Hematopoietic multipotent progenitor cell treated with erythropoietin and hydrocortisone succinate and interleukin-3 and kit ligand, for 17 days (in vitro differentiated cells): ENCODE results near the gene SPHKAP.
"Not testable (repeated sequence)": the region's sequence is repeated elsewhere in the genome, so short reads cannot be mapped to it uniquely, and the experiment has no call there.

ENCODE experiments used
- DNase-seq: peaks from one replicate; pipeline ENCODE4 v3.0.0-alpha.2; 2015; ENCODE audit warnings: low spot score

Gene SPHKAP

DNA sequence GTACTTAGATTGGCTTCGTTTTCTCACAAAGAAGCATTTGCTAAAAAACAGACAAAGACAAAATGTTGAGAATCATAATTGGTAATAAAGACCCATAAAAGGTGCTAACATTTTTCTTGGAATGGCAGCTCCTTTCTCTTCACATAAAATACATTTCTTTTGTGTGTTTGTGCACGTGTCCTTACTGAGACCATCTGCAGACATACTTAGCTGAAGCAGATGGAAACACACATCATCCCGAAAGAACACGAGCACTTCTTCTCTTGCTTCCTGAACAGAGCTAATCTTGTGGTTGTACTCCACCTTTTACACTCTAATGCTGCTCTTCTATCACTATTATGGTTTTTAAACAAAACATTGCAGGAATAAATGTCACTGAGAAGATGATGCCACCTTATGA, 142.5 kb downstream of the SPHKAP start:
- no peak for DNase-seq

DNA sequence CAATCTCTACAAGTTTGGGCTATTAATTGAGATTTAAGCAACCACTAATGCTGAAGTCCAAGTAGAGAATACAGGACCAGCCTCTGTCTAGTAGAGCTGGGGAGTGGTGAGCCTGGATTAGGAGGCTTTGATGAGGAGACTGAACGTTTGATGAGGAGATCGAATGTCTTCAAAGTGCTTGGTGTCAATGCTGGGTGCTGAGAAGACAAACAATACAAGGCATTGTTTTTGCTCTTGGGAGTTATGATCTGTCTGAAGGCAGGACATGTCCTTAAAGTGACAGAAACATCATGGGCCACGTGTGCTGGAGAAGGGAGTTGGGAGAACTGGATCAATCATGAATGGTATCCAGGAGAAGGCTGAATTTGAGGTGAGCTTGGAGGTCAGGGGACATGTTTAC, 143.6 kb downstream of the SPHKAP start:
- no peak for DNase-seq

DNA sequence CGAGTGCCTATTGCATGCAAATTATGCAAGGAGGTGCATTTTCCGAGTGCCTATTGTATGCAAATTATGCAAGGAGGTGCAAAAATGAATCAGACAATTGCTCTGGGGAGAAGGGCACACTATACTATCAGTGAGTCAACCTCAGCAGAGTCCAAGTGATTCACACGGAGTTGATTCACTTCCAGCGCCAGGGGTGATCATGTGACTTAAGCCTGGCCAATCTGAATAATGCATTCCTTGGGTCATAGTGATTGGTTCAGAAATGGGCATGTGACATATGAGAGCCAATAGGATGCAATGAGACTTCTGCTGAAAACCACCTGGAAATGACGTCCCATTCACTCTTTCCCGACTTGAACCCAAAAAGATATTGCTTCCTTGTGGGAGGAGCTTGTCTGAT, 157.9 kb downstream of the SPHKAP start:
- DNase-seq, result no peak

DNA sequence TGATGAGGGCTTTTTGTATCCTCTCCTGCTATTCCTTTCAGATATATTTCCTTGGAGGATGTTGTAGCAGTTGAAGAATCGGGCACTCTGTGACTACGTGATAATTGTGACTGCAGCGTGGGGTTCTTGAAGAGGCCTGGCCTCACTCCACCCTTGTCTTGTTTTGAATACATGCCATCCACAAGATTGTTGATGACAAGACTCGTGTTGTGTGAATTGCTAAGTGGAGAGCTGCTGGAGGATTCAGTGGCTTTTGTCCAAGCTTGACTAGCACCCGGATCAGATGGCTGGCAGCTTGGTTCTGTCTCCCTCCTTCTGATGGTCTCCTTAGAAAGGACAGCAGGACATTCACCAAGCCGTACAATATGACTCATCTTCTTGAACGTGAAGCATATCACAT, 163.2 kb downstream of the SPHKAP start:
- no peak for DNase-seq

DNA sequence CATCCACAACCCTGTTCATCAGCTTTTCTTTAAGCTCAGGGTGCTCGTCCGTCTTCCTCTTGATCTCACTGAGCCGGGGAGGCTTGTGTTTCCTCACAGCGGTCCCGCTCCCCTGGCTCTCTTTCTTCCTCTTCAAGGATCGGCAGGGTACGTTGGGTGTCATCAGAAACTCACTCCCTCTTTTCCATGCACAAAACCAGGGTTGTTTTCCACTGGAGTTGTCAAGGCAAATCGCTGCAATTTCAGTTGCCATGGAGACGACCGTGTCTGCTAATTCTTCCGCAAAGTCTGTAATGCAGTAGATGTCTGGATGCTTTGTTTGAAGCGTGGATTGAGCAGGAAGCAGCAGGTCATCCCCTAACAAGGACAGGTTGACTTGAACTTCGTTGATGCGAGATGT, 163.7 kb downstream of the SPHKAP start:
- no peak for DNase-seq

DNA sequence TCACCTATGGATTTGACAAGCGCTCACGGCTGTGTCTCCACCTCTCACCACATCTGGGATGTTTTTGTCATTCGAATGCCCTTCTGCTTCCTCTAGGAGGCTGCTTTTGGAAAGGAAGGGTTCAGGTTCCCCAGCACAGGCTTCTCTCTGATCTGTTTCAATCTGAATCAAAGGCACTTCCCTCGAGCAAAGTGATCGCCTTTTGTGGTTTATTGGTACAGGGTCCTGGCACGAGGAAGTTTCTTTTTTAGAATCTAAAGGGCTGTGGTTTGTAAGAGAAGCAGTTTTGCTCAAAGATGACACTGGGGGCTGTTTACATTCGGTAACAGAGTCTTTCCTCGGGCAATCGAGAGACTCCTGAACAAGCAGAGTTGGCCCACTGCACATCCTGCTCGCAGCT, 165.1 kb downstream of the SPHKAP start:
- no peak for DNase-seq

DNA sequence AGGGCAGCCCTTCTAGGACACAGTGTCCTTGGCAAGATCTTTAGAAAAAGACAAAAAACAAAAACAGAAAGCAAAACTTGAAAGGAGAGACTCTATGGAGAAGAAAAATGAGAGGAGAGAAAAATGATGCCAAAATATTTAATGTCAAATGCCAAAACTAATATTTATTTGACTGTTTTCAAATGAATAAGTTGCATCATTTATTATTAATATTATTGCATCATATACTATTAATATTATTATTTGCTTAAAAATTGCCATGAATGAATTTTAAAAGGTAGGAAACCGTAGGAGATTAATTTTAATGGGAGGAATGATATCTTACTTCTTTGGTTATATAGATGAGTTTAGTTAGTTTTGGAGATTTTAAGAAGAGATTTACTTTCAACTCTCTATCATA, 165.7 kb downstream of the SPHKAP start:
- no peak for DNase-seq

DNA sequence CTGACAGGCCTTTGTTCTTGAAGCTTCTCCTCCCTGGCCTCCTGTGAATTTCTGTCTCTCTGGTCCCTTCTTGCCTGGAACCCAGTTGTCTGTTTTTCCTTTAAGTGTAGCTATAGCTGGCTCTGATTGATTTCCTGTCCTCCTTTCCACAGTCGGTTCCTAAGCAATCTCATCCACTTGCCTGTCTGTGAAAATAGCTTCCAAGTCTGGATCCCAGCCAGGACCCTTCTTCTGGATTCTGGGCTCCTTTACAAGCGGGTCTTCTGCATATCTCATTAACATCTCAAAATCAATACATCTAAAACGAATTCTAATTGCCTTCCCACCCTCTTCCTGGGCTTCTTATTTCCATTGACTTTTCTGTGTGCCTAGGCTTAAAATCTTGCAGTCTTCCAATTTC, 185.1 kb downstream of the SPHKAP start:
- no peak for DNase-seq

DNA sequence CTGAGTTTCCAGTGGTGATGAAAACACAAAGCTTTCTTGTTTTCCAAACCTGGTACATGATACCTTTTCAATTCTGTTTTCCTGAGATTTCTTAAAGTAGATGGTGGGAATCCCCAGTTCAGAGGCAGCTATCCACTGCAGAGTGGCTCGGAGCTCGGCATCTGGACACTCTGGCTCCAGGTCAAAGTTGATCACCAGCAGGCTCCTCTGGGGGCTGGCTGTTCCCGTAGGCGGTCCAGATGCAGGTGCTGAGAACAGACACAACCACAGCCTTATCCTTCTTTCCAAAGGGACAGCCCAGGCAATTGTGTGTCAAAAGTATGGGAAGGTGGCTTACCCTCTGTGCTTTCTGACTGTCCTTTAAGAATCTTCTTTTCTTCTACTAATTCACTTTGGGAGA, 190.6 kb downstream of the SPHKAP start:
- no peak for DNase-seq

DNA sequence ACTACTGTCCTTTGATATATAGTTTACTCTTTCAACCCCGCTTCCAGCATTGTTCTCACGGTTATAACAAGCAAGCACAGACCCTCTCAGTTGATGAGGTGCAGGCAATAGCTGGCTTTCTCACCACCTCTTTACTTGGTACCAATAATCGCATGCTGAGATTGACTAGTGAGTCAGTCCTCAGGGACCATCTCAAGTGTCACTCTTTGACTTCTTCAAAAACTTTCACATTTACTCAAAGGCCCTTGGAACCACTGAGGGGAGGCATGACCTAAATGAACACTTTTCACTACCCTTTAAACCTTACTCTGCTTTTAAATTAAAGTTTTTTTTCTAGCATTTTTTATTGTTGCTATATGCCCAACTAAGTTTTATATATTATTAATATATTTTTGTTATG, 208.2 kb downstream of the SPHKAP start:
- no peak for DNase-seq

DNA sequence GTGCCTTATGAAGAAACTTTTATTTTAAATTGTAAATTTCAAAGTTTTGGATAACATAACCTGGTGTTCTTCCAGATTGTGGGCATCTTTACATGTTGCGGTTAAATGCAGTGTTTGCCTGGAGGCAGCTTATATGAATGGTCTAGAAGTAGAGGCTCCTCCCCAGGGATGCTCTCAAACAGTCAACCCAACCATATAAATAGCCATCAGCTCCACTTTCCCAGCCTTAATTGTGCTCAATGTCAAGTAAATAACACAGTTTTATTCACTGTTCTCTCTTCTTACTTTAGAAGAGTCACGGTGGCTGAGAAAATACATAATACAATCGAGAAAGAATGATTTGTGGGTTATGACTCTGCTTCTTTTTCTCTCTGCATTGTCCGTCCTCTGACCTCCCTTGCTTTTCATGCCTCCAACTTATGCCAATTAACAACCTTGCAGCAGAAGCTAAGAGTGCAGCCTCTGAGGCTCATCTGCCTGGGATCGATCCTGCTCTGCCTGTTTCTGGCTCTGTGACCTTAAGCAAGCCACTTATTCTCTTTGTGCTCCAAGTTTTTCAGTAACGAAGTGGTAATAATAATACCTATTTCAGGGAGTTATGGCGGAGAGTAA, 209.8 kb downstream of the SPHKAP start:
- DNase-seq, result no peak

DNA sequence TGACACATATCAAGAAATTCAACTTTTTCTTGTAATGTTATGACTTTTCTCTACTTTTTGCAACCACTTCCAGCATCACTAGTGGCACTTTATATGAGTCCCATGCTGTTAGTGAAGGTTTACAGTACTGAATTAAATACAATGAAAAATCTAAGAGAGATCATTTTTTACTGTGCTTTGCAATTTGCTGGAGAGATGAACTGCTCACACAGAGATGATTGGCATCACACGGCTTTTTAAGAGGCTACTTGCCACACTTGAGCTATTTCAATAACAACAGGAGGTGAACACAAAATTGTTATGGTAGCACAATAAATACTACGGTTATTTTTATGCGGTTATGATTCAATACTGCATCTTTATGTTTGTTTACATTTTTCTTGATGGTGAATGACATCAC, 221.2 kb downstream of the SPHKAP start:
- no peak for DNase-seq

DNA sequence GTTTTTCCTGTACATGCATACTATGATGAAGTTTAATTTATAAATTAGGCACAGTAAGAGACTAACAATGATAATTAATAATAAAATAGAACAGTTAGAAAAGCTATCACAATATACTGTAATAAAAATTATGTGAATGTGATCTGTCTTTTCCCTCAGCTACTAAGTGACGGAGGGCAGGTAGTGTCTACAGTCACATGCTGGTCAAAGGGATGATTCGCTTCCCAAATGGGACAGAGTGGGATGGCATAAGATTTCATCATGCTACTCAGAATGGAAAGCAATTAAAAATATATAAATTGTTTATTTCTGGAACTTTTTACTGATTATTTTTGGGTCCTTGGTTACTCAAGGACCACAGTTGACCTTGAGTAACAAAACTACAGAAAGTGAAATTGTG, 238.5 kb downstream of the SPHKAP start:
- DNase-seq, result no peak

DNA sequence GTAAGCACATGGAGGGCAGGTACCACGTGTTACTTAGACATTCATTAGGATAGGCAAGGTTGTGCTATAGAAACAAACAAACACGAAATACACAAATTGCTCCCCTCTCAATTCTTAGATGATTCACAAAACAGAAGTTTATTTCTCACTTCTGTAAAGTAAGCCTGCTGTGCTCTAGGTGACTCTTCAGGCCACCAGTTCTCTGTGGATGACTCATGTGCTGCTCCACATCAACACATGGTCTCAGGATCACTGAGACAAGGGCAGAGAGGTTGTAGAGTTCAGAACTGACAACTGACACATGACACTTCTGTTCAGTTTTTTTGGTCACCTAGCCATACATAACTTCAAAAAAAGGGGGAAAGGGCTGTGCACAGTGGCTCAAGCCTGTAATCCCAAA, 239.5 kb downstream of the SPHKAP start:
- no peak for DNase-seq

DNA sequence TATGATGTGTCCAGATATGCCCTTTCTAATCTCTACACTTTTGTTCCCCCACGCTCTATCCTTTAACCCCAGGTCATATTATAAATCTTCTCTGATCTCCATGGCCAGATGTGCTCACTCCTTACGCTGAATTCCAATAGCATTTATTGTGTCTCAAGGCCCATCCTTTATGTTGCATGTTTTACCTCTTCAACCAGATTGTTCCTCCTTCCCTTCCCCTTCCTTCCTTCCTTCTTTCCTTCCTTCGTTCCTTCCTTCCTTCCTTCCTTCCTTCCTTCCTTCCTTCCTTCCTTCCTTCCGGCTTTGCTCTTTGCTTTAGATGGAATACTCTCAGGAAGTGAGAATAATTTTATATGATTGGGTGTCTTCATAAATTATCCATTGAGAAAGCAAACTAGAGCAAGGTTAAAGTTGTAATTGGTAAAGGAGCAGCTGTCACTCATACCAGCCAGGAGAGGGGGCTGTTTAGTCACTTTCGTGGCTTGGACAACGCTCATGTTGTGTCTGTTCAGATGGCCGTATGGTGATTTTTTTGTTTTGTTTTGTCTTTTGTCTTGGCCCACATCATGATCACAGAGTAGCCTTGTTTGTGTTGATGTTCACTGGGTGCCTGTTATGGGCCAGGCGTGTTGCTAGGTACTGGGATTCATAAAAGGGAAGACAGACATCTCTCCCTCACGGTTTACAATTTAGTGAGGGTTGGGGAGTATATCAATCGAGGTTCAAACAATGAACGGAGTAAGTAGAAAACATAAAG, 242.0 kb downstream of the SPHKAP start:
- DNase-seq, result no peak

DNA sequence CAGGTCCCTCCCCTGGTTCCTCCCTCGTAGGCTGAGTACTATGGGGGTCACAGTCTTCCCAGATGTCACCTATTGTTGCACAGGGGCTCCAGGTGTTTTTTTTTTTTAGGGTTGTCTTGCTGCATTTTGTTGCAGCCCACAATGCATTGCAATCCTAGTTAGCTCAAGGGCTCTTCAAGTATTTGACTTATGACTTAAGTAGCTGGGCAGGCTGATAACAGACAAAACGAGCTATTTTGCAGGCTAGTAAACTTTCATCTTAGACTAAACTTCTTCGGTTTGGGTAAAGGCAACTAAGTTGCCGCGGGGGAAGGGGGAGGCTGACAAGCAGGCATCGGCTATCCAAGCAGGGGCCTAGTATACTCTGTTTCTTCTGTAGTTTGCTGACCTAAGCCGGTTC, 245.2 kb downstream of the SPHKAP start:
- not testable (repeated sequence) for DNase-seq

DNA sequence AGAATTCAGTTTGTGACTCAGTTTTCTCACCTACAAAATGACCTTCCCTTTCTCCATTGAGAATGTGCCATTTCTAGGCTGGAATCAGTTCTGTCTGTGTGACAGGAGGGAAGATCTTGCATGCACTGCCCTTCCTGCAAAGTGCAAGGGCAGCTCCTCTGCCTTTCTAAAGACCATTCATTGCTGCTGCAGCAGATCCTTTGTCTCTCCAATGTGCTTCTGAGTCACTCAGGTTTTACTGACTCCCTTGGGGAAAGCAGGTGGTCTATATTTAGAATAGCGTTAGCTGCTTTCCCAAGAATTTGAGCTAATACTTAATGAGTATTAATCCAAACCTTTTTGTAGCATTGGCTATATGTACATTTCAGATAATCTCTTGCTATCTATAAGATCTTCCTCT, 247.6 kb downstream of the SPHKAP start:
- no peak for DNase-seq

DNA sequence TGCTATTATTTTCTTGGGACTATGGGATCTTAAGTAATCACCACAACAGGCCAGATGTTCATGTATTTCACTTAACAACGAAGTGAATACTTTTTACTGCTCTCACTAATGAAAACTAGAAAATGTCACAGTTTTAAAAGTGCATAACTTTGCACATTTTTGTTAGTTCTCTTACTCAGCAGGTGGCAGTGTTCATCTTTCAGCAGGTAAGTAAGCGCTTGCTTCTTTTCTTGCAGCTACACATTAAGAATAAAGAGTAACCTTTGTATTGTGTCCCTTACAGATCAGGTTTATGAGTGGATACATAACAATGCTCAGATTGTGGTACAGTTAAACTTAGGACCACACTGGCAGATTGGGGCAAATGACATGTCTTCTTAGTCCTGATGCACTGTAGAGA, 249.1 kb downstream of the SPHKAP start:
- DNase-seq, result no peak

DNA sequence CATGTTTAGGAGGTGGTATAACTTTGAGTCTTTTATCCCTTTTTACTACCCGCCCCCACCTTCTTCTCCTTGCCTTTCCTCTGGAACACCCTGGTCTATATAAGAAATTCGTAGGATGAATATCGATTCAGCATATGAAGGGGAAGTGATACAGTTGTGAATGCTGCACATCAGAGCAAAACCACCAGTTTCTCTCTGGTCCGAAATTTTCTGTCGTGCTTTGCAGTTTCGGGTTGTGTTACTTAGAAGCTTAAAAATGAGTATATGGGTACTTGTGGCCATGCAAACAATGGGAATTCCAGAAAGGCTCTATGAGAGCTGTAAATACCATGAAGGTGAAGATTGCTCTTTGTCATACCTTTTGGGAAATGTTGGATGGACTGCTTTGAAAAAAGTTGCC, 249.5 kb downstream of the SPHKAP start:
- no peak for DNase-seq
